Astrocyte of the cerebellum (primary cell): ENCODE results near the gene SERPIND1.
"Not testable (repeated sequence)": the region's sequence is repeated elsewhere in the genome, so short reads cannot be mapped to it uniquely, and the experiment has no call there.

Experiments
- DNase-seq: peaks from one replicate; pipeline ENCODE4 v3.0.0-alpha.2; 2011; ENCODE audit warnings: low read depth
- H3K4me3 ChIP-seq: 2 replicates; pipeline ENCODE4 v1.5.1; 2011; ENCODE audit warnings: mild to moderate bottlenecking, low read depth, low read length, moderate library complexity
- CTCF ChIP-seq: IDR thresholded peaks from 2 replicates; pipeline ENCODE4 v1.5.1; 2012; ENCODE audit warnings: low read length, low read depth, moderate library complexity, mild to moderate bottlenecking; ENCODE audit errors: missing control alignments
- in situ Hi-C: cut with HindIII; loops from 2 replicates; pipeline ENCODE4 v1.10.0; 2017; ENCODE audit warnings: low sequenced_read_pairs

The SERPIND1 gene

DNA sequence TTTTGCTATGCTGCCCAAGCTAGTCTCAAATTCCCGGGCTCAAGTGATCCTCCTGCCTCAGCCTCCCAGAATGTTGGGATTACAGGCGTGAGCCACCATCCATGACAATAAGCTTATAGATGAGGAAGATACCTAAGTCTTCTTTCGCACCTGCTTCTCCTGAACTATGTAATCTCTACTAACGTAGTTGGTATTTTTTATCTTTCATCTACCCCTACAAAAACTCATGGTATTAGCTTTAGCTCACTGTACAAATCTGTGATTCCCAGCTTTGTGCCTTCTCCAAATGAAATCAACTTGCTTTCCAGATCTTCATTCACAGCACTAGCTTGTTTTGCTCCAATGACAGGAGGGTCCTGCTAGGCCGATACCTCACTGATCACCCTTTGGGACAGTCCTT, 48.3 kb downstream of the SERPIND1 start:
- TF ChIP-seq CTCF = no peak
- in situ Hi-C loops = no loop called here
- no peak overlapping the region for H3K4me3 ChIP-seq
- no peak for DNase-seq

DNA sequence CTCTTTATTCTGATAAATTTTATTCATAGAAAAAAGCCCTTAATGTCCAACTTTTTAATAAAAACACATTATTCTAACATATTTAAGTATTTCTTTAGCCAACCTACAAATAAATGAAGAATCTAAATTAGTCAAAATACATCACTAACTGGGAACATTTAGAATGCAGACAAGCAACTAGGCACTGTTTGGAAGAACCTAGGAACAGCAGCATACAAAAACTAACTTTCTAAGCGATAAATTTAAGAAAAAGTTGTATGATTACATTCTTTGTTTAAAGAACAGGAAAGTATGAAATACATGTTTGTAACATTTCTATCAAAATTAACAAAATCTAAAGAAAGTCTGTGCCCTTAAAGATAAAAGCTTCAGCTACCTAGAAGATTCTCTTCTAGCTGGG, 49.4 kb downstream of the SERPIND1 start:
- H3K4me3 ChIP-seq = no peak overlapping the region
- DNase-seq = no peak
- in situ Hi-C loops = no loop called here
- no peak for TF ChIP-seq CTCF

DNA sequence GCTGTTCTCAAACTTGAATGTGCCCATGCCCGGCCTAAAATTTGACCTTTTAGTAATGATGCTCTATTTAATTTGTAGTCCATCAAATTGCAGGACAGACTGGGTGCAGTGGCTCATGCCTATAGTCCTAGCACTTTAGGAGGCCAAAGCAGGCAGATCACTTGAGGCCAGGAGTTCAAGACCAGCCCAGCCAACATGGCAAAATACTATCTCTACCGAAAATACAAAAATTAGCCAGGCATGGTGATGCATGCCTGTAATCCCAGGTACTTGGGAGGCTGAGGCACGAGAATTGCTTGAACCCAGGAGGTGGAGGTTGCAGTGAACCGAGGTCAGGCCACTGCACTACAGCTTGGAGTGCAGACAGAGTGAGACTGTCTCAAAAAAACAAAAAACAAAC, 51.3 kb downstream of the SERPIND1 start:
- in situ Hi-C loops, H3K4me3 ChIP-seq, DNase-seq: not testable (repeated sequence)

DNA sequence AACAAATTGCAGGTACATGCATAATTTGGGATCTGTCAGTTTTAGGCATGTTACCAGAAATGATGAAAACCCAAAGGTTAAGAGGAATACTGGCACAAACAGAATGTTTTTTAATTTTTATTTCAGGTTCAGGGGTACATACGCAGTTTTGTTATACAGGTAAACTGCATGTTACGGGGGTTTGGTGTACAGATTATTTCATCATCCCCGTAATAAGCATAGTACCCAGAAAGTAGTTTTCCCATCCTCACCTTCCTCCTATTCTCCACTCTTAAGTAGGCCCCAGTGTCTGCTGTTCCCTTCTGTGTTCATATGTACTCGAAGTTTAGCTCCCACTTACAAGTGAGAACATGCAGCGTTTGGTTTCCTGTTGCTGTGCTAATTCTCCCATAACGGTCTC, 51.7 kb downstream of the SERPIND1 start:
- TF ChIP-seq CTCF = no peak
- in situ Hi-C loops = no loop called here
- H3K4me3 ChIP-seq = no peak overlapping the region

DNA sequence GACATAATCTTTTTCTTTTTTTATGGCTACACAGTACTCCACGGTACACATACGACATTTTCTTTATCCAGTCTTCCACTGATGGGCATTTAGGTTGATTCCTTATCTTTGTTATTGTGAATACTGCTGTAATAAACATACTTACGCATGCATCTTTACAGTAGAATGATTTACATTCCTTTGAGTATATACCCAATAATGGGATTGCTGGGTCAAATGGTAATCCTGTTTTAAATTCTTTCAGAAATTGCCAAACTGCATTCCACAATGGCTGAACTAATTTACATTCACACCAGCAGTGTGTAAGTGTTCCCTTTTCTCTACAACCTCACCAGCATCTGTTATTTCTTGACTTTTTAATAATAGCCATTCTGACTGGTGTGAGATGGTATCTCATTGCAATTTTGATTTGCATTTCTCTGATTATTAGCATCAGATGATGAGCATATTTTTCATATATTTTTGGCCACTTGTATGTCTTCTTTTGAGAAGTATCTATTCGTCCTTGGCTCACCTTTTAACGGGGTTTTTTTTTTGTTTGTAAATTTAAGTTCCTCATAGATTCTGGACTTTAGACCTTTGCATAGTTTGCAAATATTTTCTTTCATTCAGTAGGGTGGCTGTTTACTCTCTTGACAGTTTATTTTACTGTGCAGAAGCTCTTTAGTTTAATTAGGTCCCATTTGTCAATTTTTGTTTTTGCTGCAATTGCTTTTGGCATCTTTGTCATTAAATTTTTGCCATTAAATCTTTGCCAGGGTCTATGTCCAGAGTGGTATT, 52.6 kb downstream of the SERPIND1 start:
- in situ Hi-C loops, H3K4me3 ChIP-seq: not testable (repeated sequence)

More for the DNA sequence above, 51.7 kb downstream of the SERPIND1 start:
- DNase-seq = no peak

DNA sequence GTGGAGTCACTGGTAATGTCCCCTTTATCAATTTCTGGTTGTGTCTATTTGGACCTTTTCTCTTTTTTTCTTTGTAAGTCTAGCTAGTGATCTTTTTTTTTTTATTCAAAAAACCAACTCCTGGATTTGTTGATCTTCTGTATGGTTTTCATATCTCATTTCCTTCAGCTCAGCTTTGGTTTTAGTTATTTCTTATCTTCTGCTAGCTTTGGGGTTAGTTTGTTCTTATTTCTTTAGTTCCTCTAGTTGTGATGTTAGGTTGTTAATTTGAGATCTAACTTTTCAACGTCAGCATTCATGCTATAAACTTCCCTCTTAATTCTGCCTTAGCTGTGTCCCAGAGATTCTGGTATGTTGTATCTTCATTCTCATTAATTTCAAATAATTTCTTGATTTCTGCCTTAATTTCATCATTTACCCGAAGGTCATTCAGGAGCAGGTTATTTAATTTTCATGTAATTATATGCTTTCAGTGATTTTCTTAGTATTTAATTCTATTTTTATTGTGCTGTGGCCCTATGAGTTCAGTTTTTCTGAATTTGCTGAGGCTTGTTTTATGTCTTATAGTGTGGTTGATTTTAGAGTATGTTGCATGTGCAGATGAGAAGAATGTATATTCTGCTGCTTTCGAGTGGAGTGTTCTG, 55.7 kb downstream of the SERPIND1 start:
- no peak overlapping the region for H3K4me3 ChIP-seq
- no peak for TF ChIP-seq CTCF
- no peak for DNase-seq
- in situ Hi-C loops = no loop called here

More for the DNA sequence above, 52.6 kb downstream of the SERPIND1 start:
- not testable (repeated sequence) for DNase-seq

GRCh38 chr22:20833225-20833665, 59.3 kb downstream of the SERPIND1 start:
- TF ChIP-seq CTCF = no peak
- no peak for DNase-seq
- in situ Hi-C loops = no loop called here
- no peak overlapping the region for H3K4me3 ChIP-seq
